Endodermal cell (in vitro differentiated cells): ENCODE measurements around the gene HSPBP1. TPM values are rescaled to one million over a fixed set of nuclear protein-coding genes. Genes with fewer than 3 reads are reported as not detected.
A peak's percentile ranks its signal among the peaks of the same experiment; 100 is the strongest.

Source experiments
- DNase-seq: peaks from one replicate; pipeline ENCODE4 v3.0.0-alpha.2; 2017
- H3K27ac ChIP-seq: 2 replicates; pipeline ENCODE4 v1.5.1; 2013; ENCODE audit warnings: mild to moderate bottlenecking, low read depth, low read length, moderate library complexity
- H3K27me3 ChIP-seq: 2 replicates; pipeline ENCODE4 v1.6.1; 2013; ENCODE audit warnings: mild to moderate bottlenecking, low read length, moderate library complexity; ENCODE audit not compliant: insufficient read depth, control insufficient read depth, poor library complexity, severe bottlenecking
- H3K36me3 ChIP-seq: 2 replicates; pipeline ENCODE4 v1.7.0; 2013; ENCODE audit warnings: mild to moderate bottlenecking, low read length, moderate library complexity; ENCODE audit not compliant: control insufficient read depth, insufficient read depth
- H3K4me1 ChIP-seq: one replicate; pipeline ENCODE4 v1.7.0; 2013; ENCODE audit warnings: low read length; ENCODE audit not compliant: control insufficient read depth, insufficient read depth
- H3K4me3 ChIP-seq: 2 replicates; pipeline ENCODE4 v1.5.1; 2013; ENCODE audit warnings: mild to moderate bottlenecking, low read length, moderate library complexity
- H3K9ac ChIP-seq: 2 replicates; pipeline ENCODE4 v1.6.1; 2013; ENCODE audit warnings: mild to moderate bottlenecking, low read length, moderate library complexity; ENCODE audit not compliant: poor library complexity, severe bottlenecking; ENCODE audit errors: extremely low read depth
- H3K9me3 ChIP-seq: 2 replicates; pipeline ENCODE4 v1.6.1; 2013; ENCODE audit warnings: mild to moderate bottlenecking, low read length, moderate library complexity; ENCODE audit not compliant: control insufficient read depth
- H3K27ac Mint-ChIP-seq: 2 replicates; pipeline ENCODE4 v1.8.0; 2020; ENCODE audit warnings: mixed read lengths
- H3K27me3 Mint-ChIP-seq: 2 replicates; pipeline ENCODE4 v1.8.0; 2021; ENCODE audit warnings: mild to moderate bottlenecking, mixed read lengths; ENCODE audit not compliant: insufficient read depth
- H3K36me3 Mint-ChIP-seq: 2 replicates; pipeline ENCODE4 v1.8.0; 2020; ENCODE audit warnings: low read depth, mixed read lengths
- H3K4me1 Mint-ChIP-seq: 2 replicates; pipeline ENCODE4 v1.8.0; 2020; ENCODE audit warnings: mixed read lengths
- H3K4me3 Mint-ChIP-seq: 2 replicates; pipeline ENCODE4 v1.8.0; 2020; ENCODE audit warnings: mild to moderate bottlenecking, moderate library complexity, mixed read lengths
- H3K9me3 Mint-ChIP-seq: 2 replicates; pipeline ENCODE4 v1.8.0; 2020; ENCODE audit warnings: mild to moderate bottlenecking, mixed read lengths
- CTCF ChIP-seq: fragments of 200-600 bp; sonication (generic); conservative IDR thresholded peaks from 2 replicates; pipeline ENCODE4 v1.5.0; 2021; ENCODE audit warnings: antibody characterized with exemption, mild to moderate bottlenecking
- WGBS, 2 experiments: methylation state at CpG; one replicate each; pipeline versions ENCODE4 v1.1.5 to v1.1.7; 2013; ENCODE audit warnings: missing lambda C conversion rate in 2 of 2, mixed read lengths in 1 of 2; ENCODE audit not compliant: insufficient coverage in 1 of 2, insufficient read length in 1 of 2; 5-methylcytosine and 5-hydroxymethylcytosine counted together
- total RNA-seq, 2 donors: library from RNA; stranded (reverse); fragmentation: NEBNext Ultra II Directional in 1 of 2; extraction: Animal tissue kit (Norgen Biotek cat#: 25700) in 1 of 2; gene quantifications; 2 replicates in 1 of 2; 3 replicates in 1 of 2; pipeline ENCODE4 v1.2.1, GENCODE V29; 2021

HSPBP1 gene
- total RNA-seq, 2 donors from 2014 or later: 43.7 to 48.5 TPM

GRCh38 chr19:55229789-55230182 lies 50.1 kb downstream of the HSPBP1 start:
- peaks cover 39% of the 10 kb centered on the region for H3K36me3 Mint-ChIP-seq
- Histone ChIP-seq H3K9ac (no peak overlapping the region), H3K27me3 (no peaks in the 10 kb centered on the region), H3K27ac (no peak overlapping the region), H3K36me3 (peaks cover 24% of the 10 kb centered on the region), H3K9me3 (no peaks in the 10 kb centered on the region), H3K4me1 (peaks cover 5% of the 10 kb centered on the region), H3K4me3 (no peak overlapping the region)
- no peak for TF ChIP-seq CTCF
- H3K27ac Mint-ChIP-seq: no peak overlapping the region
- no peak for DNase-seq
- no peaks in the 10 kb centered on the region for H3K9me3 Mint-ChIP-seq
- 93 to 100% methylated on average over 6 to 17 of the region's 17 CpGs for WGBS, 2 experiments
- peaks cover 7% of the 10 kb centered on the region for H3K4me1 Mint-ChIP-seq
- H3K4me3 Mint-ChIP-seq: no peak overlapping the region
- H3K27me3 Mint-ChIP-seq: no peaks in the 10 kb centered on the region

- Mint-ChIP-seq H3K4me1 (peaks cover 7% of the 10 kb centered on the region), H3K9me3 (no peaks in the 10 kb centered on the region), H3K4me3 (no peak overlapping the region), H3K27ac (peak overlapping the region; percentile 49), H3K36me3 (peaks cover 34% of the 10 kb centered on the region), H3K27me3 (no peaks in the 10 kb centered on the region)
- H3K27ac ChIP-seq: no peak overlapping the region
- no peaks in the 10 kb centered on the region for H3K9me3 ChIP-seq
- no peak for DNase-seq
- H3K9ac ChIP-seq: no peak overlapping the region
- no peak overlapping the region for H3K4me3 ChIP-seq
- no peaks in the 10 kb centered on the region for H3K27me3 ChIP-seq
- H3K4me1 ChIP-seq: peaks cover 5% of the 10 kb centered on the region
- H3K36me3 ChIP-seq: peaks cover 19% of the 10 kb centered on the region
- TF ChIP-seq CTCF: no peak
- WGBS, 2 experiments: 90 to 95% methylated on average over 4 to 18 of the region's 18 CpGs
These were observed 50.6 kb downstream of the HSPBP1 start for GRCh38 chr19:55229145-55229788.

DNA sequence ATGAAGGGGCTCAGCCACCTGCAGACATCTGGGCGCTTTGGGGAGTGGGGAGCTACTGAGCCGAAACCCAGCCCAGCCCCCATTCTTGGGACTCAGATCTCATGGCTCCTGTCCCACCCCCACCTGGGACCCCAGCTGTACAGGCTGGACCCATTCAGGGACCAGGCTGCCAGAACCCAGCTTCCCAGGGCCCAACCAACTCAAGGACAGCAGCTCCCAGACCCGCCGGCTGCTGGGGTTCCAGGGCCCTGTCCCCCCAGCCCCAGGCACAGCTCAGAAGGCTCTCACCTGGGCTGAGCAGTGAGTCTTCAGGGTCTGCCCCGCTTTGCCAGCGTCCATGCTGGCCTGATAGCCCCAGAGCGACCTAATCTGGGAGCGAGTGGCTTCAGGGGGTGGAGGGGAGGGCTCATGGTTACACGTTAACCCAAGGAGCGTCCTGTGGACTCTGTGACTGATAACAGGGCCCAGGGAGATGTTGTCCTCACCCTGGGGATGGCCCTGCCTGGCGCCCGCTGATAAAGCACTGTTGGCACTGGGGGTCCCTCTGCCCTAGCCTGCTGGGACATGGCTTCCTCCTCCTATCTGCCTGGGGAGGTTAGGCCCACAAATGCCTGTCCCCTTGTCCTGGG lies 51.4 kb downstream of the HSPBP1 start, which contains the start of gene TMEM86B:
TMEM86B (minus strand) TSS at position 361 of the 629 bp plus-strand sequence; CDS start at position 339, 22 bp downstream.
- Histone ChIP-seq H3K9ac (no peak within 1 kb of the TSS), H3K27ac (no peak within 1 kb of the TSS), H3K9me3 (no peaks in the 10 kb centered on the region), H3K4me1 (peaks cover 5% of the 10 kb centered on the region), H3K27me3 (no peaks in the 10 kb centered on the region), H3K36me3 (peaks cover 16% of the 10 kb centered on the region), H3K4me3 (no peak within 1 kb of the TSS)
- peak within 1 kb of the TSS; percentile 58 for H3K27ac Mint-ChIP-seq
- 86 to 91% methylated on average over 4 to 12 of the region's 12 CpGs for WGBS, 2 experiments
- no peak within 1 kb of the TSS for H3K4me3 Mint-ChIP-seq
- peaks cover 29% of the 10 kb centered on the region for H3K36me3 Mint-ChIP-seq
- no peaks in the 10 kb centered on the region for H3K9me3 Mint-ChIP-seq
- no peak for DNase-seq
- peaks cover 7% of the 10 kb centered on the region for H3K4me1 Mint-ChIP-seq
- H3K27me3 Mint-ChIP-seq: no peaks in the 10 kb centered on the region
- no peak for TF ChIP-seq CTCF
